BE2C (cell line): Measurements from ENCODE around the gene VPS26A.
"Not testable (repeated sequence)": the region's sequence is repeated elsewhere in the genome, so short reads cannot be mapped to it uniquely, and the experiment has no call there.

Source experiments
- DNase-seq: peaks from one replicate; pipeline ENCODE4 v3.0.0-alpha.2; 2020
- H3K27me3 ChIP-seq: fragments of 250-450 bp; sonication (Bioruptor Pico); 2 replicates; pipeline ENCODE4 v1.5.1; 2020; ENCODE audit warnings: mild to moderate bottlenecking
- H3K36me3 ChIP-seq: fragments of 250-450 bp; sonication (Bioruptor Pico); 2 replicates; pipeline ENCODE4 v1.5.1; 2020; ENCODE audit warnings: mild to moderate bottlenecking
- H3K4me1 ChIP-seq: fragments of 250-450 bp; sonication (Bioruptor Pico); 2 replicates; pipeline ENCODE4 v1.5.1; 2020
- H3K4me3 ChIP-seq: 2 replicates; pipeline ENCODE4 v1.5.1; 2011; ENCODE audit warnings: low read depth, low read length
- H3K9me3 ChIP-seq: fragments of 250-450 bp; sonication (Bioruptor Pico); 2 replicates; pipeline ENCODE4 v1.5.1; 2020
- CTCF ChIP-seq: IDR thresholded peaks from 2 replicates; pipeline ENCODE4 v1.5.1; 2012; ENCODE audit warnings: mild to moderate bottlenecking, low read depth, low read length

Gene VPS26A

GRCh38 chr10:69172241-69172982 is 48.4 kb downstream of the VPS26A start:
- DNase-seq = no peak
- H3K36me3 ChIP-seq = peaks cover 3% of the 10 kb centered on the region

GRCh38 chr10:69175326-69175725 is 51.3 kb downstream of the VPS26A start:
- not testable (repeated sequence) for H3K4me1 ChIP-seq, H3K9me3 ChIP-seq, H3K4me3 ChIP-seq, H3K36me3 ChIP-seq, DNase-seq, H3K27me3 ChIP-seq

More at GRCh38 chr10:69172241-69172982, 48.4 kb downstream of the VPS26A start:
- Histone ChIP-seq H3K9me3 (no peaks in the 10 kb centered on the region), H3K27me3 (no peaks in the 10 kb centered on the region), H3K4me1 (no peaks in the 10 kb centered on the region), H3K4me3 (no peak overlapping the region)
- TF ChIP-seq CTCF = no peak

DNA sequence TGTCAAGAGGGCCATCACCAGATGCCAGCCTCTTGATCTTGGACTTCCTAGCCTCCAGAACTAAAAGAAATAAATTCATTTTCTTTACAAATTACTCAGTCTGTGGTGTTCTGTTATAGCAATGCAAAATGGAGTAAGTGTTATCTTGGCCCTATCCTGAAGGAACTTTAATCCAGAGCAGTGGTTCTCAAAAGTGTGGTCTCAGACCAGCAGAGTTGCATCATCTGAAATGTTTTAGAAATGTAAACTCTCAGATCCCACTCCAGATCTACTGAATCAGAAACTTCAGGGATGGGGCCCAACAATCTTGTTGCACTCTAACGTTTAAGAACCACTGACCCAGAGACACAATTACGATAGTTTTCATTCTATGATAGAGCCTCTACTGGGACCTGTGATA is 52.8 kb downstream of the VPS26A start:
- no peak overlapping the region for H3K4me3 ChIP-seq
- H3K9me3 ChIP-seq = no peaks in the 10 kb centered on the region
- DNase-seq = no peak
- peaks cover 3% of the 10 kb centered on the region; the same call in 1 of the 2 replicates for H3K4me1 ChIP-seq
- TF ChIP-seq CTCF = no peak
- no peaks in the 10 kb centered on the region for H3K27me3 ChIP-seq
- no peaks in the 10 kb centered on the region; the same call in none of the 2 replicates for H3K36me3 ChIP-seq

DNA sequence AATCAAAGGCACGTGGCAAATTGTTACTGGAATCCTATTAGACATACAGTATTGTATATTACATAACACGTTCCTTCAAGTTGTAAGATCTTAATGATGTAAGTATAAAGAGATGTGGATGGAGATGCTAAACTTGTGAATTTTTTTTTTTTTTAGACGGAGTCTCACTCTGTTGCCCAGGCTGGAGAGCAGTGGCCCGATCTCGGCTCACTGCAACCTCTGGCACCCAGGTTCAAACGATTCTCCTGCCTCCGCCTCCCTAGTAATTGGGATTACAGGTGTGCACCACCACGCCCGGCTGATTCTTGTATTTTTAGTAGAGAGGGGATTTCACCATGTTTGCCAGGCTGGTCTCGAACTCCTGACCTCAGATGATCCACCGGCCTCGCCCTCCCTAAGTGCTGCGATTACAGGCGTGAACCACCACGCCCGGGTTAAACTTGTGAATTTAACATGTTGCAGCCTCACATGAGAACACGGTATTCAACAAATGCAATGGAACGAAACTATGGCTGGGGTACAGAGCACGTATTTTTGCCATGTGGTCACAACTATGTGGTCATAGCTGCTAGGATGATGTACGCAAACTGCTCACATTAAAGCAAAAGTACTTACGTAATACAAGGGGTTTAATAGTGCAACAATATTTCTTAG is 55.2 kb downstream of the VPS26A start:
- no peaks in the 10 kb centered on the region for H3K27me3 ChIP-seq
- no peaks in the 10 kb centered on the region for H3K9me3 ChIP-seq
- no peak for TF ChIP-seq CTCF
- H3K4me1 ChIP-seq = peaks cover 3% of the 10 kb centered on the region; the same call in 1 of the 2 replicates
- H3K36me3 ChIP-seq = peaks cover 14% of the 10 kb centered on the region
- H3K4me3 ChIP-seq = peak overlapping the region; percentile 100
- peak; percentile 19 for DNase-seq

DNA sequence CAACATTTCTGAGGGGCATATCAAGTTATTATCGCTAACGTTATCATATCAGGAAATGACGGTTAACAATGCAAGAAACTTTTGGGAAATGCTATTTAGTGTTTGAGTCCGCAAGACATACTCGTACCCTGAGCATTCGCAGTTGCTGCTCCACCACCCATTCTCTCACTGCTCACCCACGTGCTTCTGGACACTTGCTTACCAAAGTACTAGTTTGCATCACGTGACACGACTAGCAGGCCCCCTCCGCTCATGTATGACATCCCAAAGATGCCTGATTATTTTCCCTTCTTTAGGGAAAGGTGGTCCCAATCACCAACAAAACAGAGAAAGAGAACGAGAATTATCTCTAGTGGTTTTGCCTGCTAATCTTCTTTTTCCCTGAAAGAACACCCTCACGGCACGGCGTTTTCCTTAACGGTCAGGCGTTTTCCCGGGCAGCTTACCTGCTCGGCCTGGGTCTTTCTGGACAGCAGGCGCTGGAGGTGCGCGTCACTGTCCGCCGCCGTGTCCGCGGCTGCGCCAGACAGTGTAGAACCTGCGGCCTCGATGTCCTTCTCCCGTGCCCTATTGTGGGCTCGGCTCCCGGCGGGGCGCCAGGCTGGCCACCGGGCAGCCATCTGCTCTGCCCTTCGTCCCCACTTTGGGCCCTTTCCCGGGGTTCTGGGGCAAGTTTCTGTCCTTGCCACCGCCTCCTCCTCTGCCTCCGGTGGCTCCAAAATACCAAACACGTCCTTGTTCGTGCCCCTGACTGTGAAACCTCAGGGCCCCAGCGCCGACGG is 56.0 kb downstream of the VPS26A start, which contains the start of gene SUPV3L1:
Gene SUPV3L1, plus strand, starts transcription at position 492 of the 782 bp plus-strand sequence. Its CDS starts 58 bp downstream, at position 550.
- TF ChIP-seq CTCF = no peak
- H3K9me3 ChIP-seq = no peaks in the 10 kb centered on the region

GRCh38 chr10:69180525-69181204 is 56.7 kb downstream of the VPS26A start:
- H3K36me3 ChIP-seq = peaks cover 16% of the 10 kb centered on the region
- H3K9me3 ChIP-seq = no peaks in the 10 kb centered on the region
- no peaks in the 10 kb centered on the region for H3K27me3 ChIP-seq
- no peak for DNase-seq
- H3K4me3 ChIP-seq = peak overlapping the region; percentile 100
- peaks cover 3% of the 10 kb centered on the region; the same call in 1 of the 2 replicates for H3K4me1 ChIP-seq
- no peak for TF ChIP-seq CTCF

More for the DNA sequence above, 56.0 kb downstream of the VPS26A start, which contains the start of gene SUPV3L1:
- peak within 1 kb of the TSS; percentile 100 for H3K4me3 ChIP-seq
- H3K4me1 ChIP-seq = peaks cover 3% of the 10 kb centered on the region; the same call in 1 of the 2 replicates
- peak; percentile 95 for DNase-seq
- H3K27me3 ChIP-seq = no peaks in the 10 kb centered on the region
- peaks cover 14% of the 10 kb centered on the region for H3K36me3 ChIP-seq
